ENCODE data around the gene TRAPPC6A.
"Not testable (repeated sequence)": the region's sequence is repeated elsewhere in the genome, so short reads cannot be mapped to it uniquely, and the experiment has no call there.

TRAPPC6A gene

GRCh38 chr19:45125975-45126493 is 52.0 kb downstream of the TRAPPC6A start:
- H3K36me3 ChIP-seq (ENCODE audit: control insufficient read depth, insufficient read depth, low read length) = peaks cover 21% of the 10 kb centered on the region
- 58 to 67% methylated on average over 9 to 12 of the region's 12 CpGs for WGBS, 2 experiments (ENCODE audit: insufficient coverage in 2 of 2)

GRCh38 chr19:45125360-45125759 is 52.7 kb downstream of the TRAPPC6A start:
- Histone ChIP-seq H3K9me3 (ENCODE audit: control insufficient read depth, low read length) (no peaks in the 10 kb centered on the region), H3K4me3 (ENCODE audit: extremely low read depth, insufficient read depth, low read length, poor library complexity, severe bottlenecking) (no peak overlapping the region), H3K36me3 (ENCODE audit: control insufficient read depth, insufficient read depth, low read length) (peaks cover 21% of the 10 kb centered on the region), H3K27ac (ENCODE audit: low read depth, low read length, severe bottlenecking) (no peak overlapping the region), H3K4me1 (ENCODE audit: control insufficient read depth, insufficient read depth, low read length, poor library complexity, severe bottlenecking) (peaks cover 7% of the 10 kb centered on the region)
- 90 to 98% methylated on average over 7 of the region's 9 CpGs for WGBS, 2 experiments (ENCODE audit: insufficient coverage in 2 of 2)

More at GRCh38 chr19:45125975-45126493, 52.0 kb downstream of the TRAPPC6A start:
- Histone ChIP-seq H3K9me3 (ENCODE audit: control insufficient read depth, low read length) (no peaks in the 10 kb centered on the region), H3K27ac (ENCODE audit: low read depth, low read length, severe bottlenecking) (no peak overlapping the region), H3K4me3 (ENCODE audit: extremely low read depth, insufficient read depth, low read length, poor library complexity, severe bottlenecking) (no peak overlapping the region), H3K4me1 (ENCODE audit: control insufficient read depth, insufficient read depth, low read length, poor library complexity, severe bottlenecking) (peaks cover 11% of the 10 kb centered on the region)

GRCh38 chr19:45124021-45124420 is 54.0 kb downstream of the TRAPPC6A start:
- H3K36me3 ChIP-seq (ENCODE audit: control insufficient read depth, insufficient read depth, low read length) = peaks cover 14% of the 10 kb centered on the region
- 87 to 100% methylated on average over 1 to 2 of the region's 6 CpGs for WGBS, 2 experiments (ENCODE audit: insufficient coverage in 2 of 2)
- no peaks in the 10 kb centered on the region for H3K9me3 ChIP-seq (ENCODE audit: control insufficient read depth, low read length)
- no peak overlapping the region for H3K4me3 ChIP-seq (ENCODE audit: extremely low read depth, insufficient read depth, low read length, poor library complexity, severe bottlenecking)
- H3K27ac ChIP-seq (ENCODE audit: low read depth, low read length, severe bottlenecking) = no peak overlapping the region
- peaks cover 6% of the 10 kb centered on the region for H3K4me1 ChIP-seq (ENCODE audit: control insufficient read depth, insufficient read depth, low read length, poor library complexity, severe bottlenecking)

DNA sequence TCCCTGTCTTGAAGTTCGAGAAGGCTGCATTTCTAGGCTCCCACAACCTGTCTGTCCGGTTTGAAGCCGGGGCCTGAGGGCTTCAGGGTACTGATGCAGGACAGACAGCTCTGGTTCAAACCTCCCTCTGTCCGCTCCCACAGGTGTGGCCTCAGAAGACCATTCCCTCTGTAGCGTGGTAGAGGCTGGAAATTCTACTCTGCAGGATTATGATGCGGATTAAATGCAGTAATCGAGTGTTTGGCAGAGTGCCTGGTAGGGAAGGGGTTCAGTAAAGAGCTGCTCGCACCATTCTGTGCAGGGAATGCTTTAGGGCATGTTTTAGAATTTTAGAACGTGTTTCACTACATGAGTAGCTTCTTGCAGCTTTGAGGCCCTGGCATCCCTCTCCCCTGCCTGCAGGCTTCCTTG is 54.6 kb downstream of the TRAPPC6A start:
- Histone ChIP-seq H3K4me1 (ENCODE audit: control insufficient read depth, insufficient read depth, low read length, poor library complexity, severe bottlenecking) (peaks cover 6% of the 10 kb centered on the region), H3K9me3 (ENCODE audit: control insufficient read depth, low read length) (no peaks in the 10 kb centered on the region), H3K36me3 (ENCODE audit: control insufficient read depth, insufficient read depth, low read length) (peaks cover 8% of the 10 kb centered on the region), H3K27ac (ENCODE audit: low read depth, low read length, severe bottlenecking) (no peak overlapping the region), H3K4me3 (ENCODE audit: extremely low read depth, insufficient read depth, low read length, poor library complexity, severe bottlenecking) (no peak overlapping the region)
- WGBS, 2 experiments (ENCODE audit: insufficient coverage in 2 of 2) = 92 to 95% methylated on average over 8 to 9 of the region's 9 CpGs

GRCh38 chr19:45122832-45123231 is 55.2 kb downstream of the TRAPPC6A start:
- peaks cover 6% of the 10 kb centered on the region for H3K4me1 ChIP-seq (ENCODE audit: control insufficient read depth, insufficient read depth, low read length, poor library complexity, severe bottlenecking)
- WGBS, 2 experiments (ENCODE audit: insufficient coverage in 2 of 2) = 85 to 94% methylated on average over 3 to 6 of the region's 6 CpGs
- H3K4me3 ChIP-seq (ENCODE audit: extremely low read depth, insufficient read depth, low read length, poor library complexity, severe bottlenecking) = no peak overlapping the region
- H3K36me3 ChIP-seq (ENCODE audit: control insufficient read depth, insufficient read depth, low read length) = peaks cover 5% of the 10 kb centered on the region
- H3K9me3 ChIP-seq (ENCODE audit: control insufficient read depth, low read length) = no peaks in the 10 kb centered on the region
- no peak overlapping the region for H3K27ac ChIP-seq (ENCODE audit: low read depth, low read length, severe bottlenecking)

DNA sequence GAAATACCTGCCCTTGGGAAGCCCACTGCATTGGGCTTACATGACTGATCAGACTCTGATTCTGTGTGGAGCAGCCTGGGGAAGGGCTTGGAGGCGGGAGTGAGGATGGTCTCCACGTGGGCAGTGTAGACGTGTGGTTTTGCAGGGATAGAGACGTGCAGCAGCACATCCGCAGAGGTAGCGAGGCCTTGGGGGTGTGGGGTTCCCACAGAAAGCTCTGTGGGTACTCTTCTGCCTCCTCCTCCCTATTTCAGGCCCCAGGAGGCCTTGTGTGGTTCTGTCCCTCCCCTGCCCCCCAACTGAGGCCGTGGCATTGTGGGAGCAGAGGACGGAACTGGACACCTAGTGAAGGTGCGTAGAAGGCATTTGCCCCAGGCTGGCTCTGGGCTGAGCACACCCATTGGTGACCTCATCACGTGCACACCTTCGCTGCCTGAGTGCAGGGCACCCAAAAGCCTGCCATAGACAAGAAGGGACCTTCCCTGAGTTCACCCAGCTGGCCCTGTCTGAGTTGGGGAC is 56.2 kb downstream of the TRAPPC6A start:
- no peak overlapping the region for H3K27ac ChIP-seq (ENCODE audit: low read depth, low read length, severe bottlenecking)
- no peak overlapping the region for H3K4me3 ChIP-seq (ENCODE audit: extremely low read depth, insufficient read depth, low read length, poor library complexity, severe bottlenecking)
- no peaks in the 10 kb centered on the region for H3K9me3 ChIP-seq (ENCODE audit: control insufficient read depth, low read length)
- H3K4me1 ChIP-seq (ENCODE audit: control insufficient read depth, insufficient read depth, low read length, poor library complexity, severe bottlenecking) = peaks cover 6% of the 10 kb centered on the region
- peaks cover 4% of the 10 kb centered on the region for H3K36me3 ChIP-seq (ENCODE audit: control insufficient read depth, insufficient read depth, low read length)
- 95% methylated on average over 7 to 11 of the region's 11 CpGs for WGBS, 2 experiments (ENCODE audit: insufficient coverage in 2 of 2)

DNA sequence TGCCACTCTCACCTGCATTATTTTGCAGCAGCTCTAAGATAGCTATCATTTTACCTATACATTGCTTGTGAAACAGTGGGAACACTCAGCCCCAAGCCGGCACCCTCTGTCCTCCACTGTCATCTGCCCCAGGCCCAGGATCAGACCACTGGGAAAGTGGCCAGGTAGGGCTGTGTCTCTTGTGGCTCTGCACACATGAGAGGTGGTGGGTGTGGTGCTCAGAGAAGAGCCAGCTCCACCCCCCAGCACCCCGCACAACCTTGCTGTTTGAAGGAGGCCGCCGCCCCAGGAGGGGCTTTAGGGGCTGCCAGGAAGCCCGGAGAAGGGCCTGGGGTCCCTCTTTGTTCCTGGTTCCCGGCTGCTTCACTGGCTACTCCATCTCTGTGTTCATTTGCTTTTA is 58.5 kb downstream of the TRAPPC6A start:
- no peak overlapping the region for H3K27ac ChIP-seq (ENCODE audit: low read depth, low read length, severe bottlenecking)
- no peaks in the 10 kb centered on the region for H3K4me1 ChIP-seq (ENCODE audit: control insufficient read depth, insufficient read depth, low read length, poor library complexity, severe bottlenecking)
- H3K4me3 ChIP-seq (ENCODE audit: extremely low read depth, insufficient read depth, low read length, poor library complexity, severe bottlenecking) = no peak overlapping the region
- no peaks in the 10 kb centered on the region for H3K9me3 ChIP-seq (ENCODE audit: control insufficient read depth, low read length)
- no peaks in the 10 kb centered on the region for H3K36me3 ChIP-seq (ENCODE audit: control insufficient read depth, insufficient read depth, low read length)
- WGBS, 2 experiments (ENCODE audit: insufficient coverage in 2 of 2) = 88 to 94% methylated on average over 3 to 5 of the region's 6 CpGs

DNA sequence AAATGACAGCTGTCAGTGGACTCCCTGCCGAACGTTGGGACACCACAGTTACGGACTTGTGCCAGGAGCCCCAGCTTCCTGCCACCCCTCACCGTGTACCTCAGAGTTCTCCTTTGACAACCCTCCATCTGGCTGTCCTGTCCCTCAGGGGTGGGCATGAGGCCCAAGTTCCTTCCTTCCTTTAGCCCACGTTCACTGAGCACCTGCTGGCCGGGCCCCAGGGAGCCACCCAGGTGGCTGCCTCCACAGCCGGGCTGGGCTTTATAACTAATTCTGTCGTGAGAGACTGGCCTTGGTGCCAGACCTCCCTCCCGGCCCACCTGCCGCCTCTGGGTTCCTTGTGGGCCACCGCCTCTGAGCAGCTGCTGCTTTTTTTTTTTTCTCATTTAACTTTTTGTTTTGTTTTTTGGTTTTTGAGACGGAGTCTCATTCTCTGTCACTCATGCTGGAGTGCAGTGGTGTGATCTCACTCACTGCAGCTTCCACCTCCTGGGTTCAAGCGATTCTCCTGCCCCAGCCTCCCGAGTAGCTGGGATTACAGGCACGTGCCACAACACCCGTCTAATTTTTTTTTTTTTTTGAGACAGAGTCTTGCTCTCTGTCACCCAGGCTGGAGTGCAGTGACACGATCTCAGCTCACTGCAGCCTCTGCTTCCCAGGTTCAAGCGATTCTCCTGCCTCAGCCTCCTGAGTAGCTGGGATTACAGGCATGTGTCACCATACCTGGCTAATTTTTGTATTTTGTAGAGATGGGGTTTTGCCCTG is 59.3 kb downstream of the TRAPPC6A start:
- WGBS, 2 experiments (ENCODE audit: insufficient coverage in 2 of 2) = 91 to 92% methylated on average over 15 of the region's 18 CpGs
- not testable (repeated sequence) for H3K4me1 ChIP-seq (ENCODE audit: control insufficient read depth, insufficient read depth, low read length, poor library complexity, severe bottlenecking); H3K4me3 ChIP-seq (ENCODE audit: extremely low read depth, insufficient read depth, low read length, poor library complexity, severe bottlenecking); H3K27ac ChIP-seq (ENCODE audit: low read depth, low read length, severe bottlenecking); H3K9me3 ChIP-seq (ENCODE audit: control insufficient read depth, low read length); H3K36me3 ChIP-seq (ENCODE audit: control insufficient read depth, insufficient read depth, low read length)

DNA sequence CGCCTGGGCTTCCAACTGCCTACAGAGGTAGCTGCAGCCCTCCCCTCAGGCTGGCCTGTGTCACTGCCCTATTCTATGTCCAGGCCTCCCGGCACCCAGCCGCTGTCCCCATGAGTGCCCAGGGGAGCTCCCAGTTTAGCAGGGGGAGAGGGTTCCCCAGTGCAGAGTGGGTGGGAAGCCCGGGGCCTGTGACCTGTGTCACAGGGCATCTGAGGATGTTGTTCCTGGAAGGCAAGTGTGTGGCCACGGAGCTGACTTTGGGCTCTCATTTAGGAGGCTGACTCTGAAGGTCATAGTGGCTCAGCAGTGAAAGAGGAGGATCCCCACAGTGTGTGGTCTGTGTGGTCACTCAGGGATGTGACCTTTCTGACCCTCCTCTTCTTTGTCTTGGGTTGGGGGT is 59.9 kb downstream of the TRAPPC6A start:
- H3K4me1 ChIP-seq (ENCODE audit: control insufficient read depth, insufficient read depth, low read length, poor library complexity, severe bottlenecking) = no peaks in the 10 kb centered on the region
- no peaks in the 10 kb centered on the region for H3K9me3 ChIP-seq (ENCODE audit: control insufficient read depth, low read length)
- WGBS, 2 experiments (ENCODE audit: insufficient coverage in 2 of 2) = 94 to 100% methylated on average over 4 to 5 of the region's 5 CpGs

GRCh38 chr19:45117671-45118070 is 60.4 kb downstream of the TRAPPC6A start:
- Histone ChIP-seq H3K4me3 (ENCODE audit: extremely low read depth, insufficient read depth, low read length, poor library complexity, severe bottlenecking) (no peak overlapping the region), H3K9me3 (ENCODE audit: control insufficient read depth, low read length) (no peaks in the 10 kb centered on the region), H3K4me1 (ENCODE audit: control insufficient read depth, insufficient read depth, low read length, poor library complexity, severe bottlenecking) (no peaks in the 10 kb centered on the region), H3K36me3 (ENCODE audit: control insufficient read depth, insufficient read depth, low read length) (peaks cover 2% of the 10 kb centered on the region), H3K27ac (ENCODE audit: low read depth, low read length, severe bottlenecking) (no peak overlapping the region)
- 93 to 98% methylated on average over 7 to 12 of the region's 12 CpGs for WGBS, 2 experiments (ENCODE audit: insufficient coverage in 2 of 2)

More for the DNA sequence above, 59.9 kb downstream of the TRAPPC6A start:
- H3K4me3 ChIP-seq (ENCODE audit: extremely low read depth, insufficient read depth, low read length, poor library complexity, severe bottlenecking) = no peak overlapping the region
- no peak overlapping the region for H3K27ac ChIP-seq (ENCODE audit: low read depth, low read length, severe bottlenecking)
- peaks cover 2% of the 10 kb centered on the region for H3K36me3 ChIP-seq (ENCODE audit: control insufficient read depth, insufficient read depth, low read length)

DNA sequence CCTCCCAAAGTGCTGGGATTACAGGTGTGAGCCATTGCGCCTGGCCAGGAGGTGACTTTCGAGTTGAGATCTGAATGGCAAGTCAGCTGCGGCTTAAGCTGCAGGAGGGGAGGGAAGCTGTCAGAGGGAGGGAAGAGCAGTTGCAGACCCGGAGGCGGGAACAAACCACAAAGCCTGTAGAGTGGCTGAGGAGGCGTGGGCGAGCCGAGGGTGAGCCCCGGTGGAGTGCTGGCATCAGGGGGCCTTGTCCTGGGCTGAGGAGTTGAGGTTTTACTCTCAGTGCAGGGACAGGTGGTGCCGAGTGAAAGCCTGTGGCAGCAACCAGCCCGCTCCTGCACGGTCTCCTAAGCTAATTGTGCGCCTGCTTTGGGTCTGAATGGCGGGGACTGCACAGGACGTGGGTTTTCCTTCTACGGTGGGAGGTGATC is 60.9 kb downstream of the TRAPPC6A start:
- WGBS, 2 experiments (ENCODE audit: insufficient coverage in 2 of 2) = 75 to 78% methylated on average over 13 to 16 of the region's 16 CpGs
- Histone ChIP-seq H3K9me3 (ENCODE audit: control insufficient read depth, low read length) (no peaks in the 10 kb centered on the region), H3K36me3 (ENCODE audit: control insufficient read depth, insufficient read depth, low read length) (peaks cover 2% of the 10 kb centered on the region)

More for the DNA sequence above, 60.9 kb downstream of the TRAPPC6A start:
- H3K27ac ChIP-seq (ENCODE audit: low read depth, low read length, severe bottlenecking) = no peak overlapping the region
- no peaks in the 10 kb centered on the region for H3K4me1 ChIP-seq (ENCODE audit: control insufficient read depth, insufficient read depth, low read length, poor library complexity, severe bottlenecking)
- no peak overlapping the region for H3K4me3 ChIP-seq (ENCODE audit: extremely low read depth, insufficient read depth, low read length, poor library complexity, severe bottlenecking)
